Esophagus muscularis mucosa (tissue), 4 donors: Measurements from ENCODE around the gene GARRE1.

Source experiments
- CTCF ChIP-seq, 3 experiments: fragments of 200-600 bp in 2 of 3; fragments of 450-650 bp in 1 of 3; sonication (generic) in 2 of 3; IDR thresholded peaks; one replicate each; pipeline ENCODE4 v1.5.1; 2017 to 2019; ENCODE audit warnings: antibody characterized with exemption in 3 of 3, mild to moderate bottlenecking in 2 of 3, moderate library complexity in 1 of 3
- EP300 ChIP-seq: sonication (generic); formaldehyde crosslinking; IDR thresholded peaks from one replicate; pipeline ENCODE4 v1.6.1; 2017; ENCODE audit warnings: antibody characterized with exemption
- POLR2A ChIP-seq: fragments of 450-650 bp; IDR thresholded peaks from one replicate; pipeline ENCODE4 v1.6.1; 2017; ENCODE audit warnings: antibody characterized with exemption, moderate library complexity, mild to moderate bottlenecking, low read depth
- POLR2AphosphoS5 ChIP-seq, 2 donors: sonication (generic); formaldehyde crosslinking; IDR thresholded peaks; one replicate each; pipeline ENCODE4 v1.6.1; 2017; ENCODE audit warnings: antibody characterized with exemption in 2 of 2

DNA sequence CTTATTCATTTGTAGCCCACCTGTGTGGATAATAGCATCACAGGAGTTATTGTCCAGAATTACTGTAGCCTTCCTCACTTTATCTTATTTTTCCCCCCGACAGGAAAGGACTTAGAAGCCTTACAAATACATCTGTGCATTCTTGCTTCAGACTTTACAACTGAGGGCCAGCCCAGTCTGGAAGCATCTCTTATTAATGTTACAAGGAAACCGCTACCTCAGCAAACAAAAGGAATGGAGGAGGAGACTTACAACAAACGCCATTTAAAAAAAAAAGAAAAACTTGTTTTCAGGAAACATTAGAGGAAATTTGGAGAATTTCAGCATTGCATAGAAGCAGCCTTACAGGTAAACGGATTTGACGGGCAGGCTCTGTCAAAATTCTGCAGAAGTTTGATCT is 45.2 kb downstream of the GARRE1 start:
- TF ChIP-seq CTCF (IDR thresholded peaks at IDR 0.05) (no peak), EP300 (no peak), POLR2A (no peak), POLR2AphosphoS5 (IDR thresholded peaks at IDR 0.05) (no peak)
